IMR-90 (cell line): ENCODE results near the gene HEXIM1. TPM values are rescaled to one million over a fixed set of nuclear protein-coding genes. Genes with fewer than 3 reads are reported as not detected.
A peak's percentile ranks its signal among the peaks of the same experiment; 100 is the strongest.

Experiments
- ATAC-seq: fragments of 200-7000 bp; cut with Tn5 transposase; 2 replicates; pipeline ENCODE4 v1.9.1; 2020; ENCODE audit warnings: low read depth, mild to moderate bottlenecking, moderate library complexity
- BruUV-seq: library from RNA; stranded (reverse); fragments of 400-500 nt; replicated peaks from 2 replicates; lab custom pipeline; 2021; lab: Mats Ljungman, UMichigan
- CTCF ChIA-PET: fragments of 300-600 bp; formaldehyde crosslinking; extraction: SDS; loops from one replicate; lab custom pipeline; 2021; ENCODE audit warnings: antibody characterized with exemption; lab: Yijun Ruan, JAX
- POLR2A ChIA-PET: fragments of 300-600 bp; sonication (Branson Sonifier 250); formaldehyde crosslinking; loops from one replicate; lab custom pipeline; 2022; ENCODE audit warnings: antibody characterized with exemption; ENCODE audit not compliant: unreplicated experiment; lab: Charles Lee
- DNase-seq: peaks from one replicate; pipeline ENCODE4 v3.0.0; 2013
- H2AFZ ChIP-seq: replicated peaks from 2 replicates; pipeline ENCODE3; 2013; ENCODE audit warnings: low read length, mild to moderate bottlenecking; ENCODE audit not compliant: poor library complexity
- H2AK5ac ChIP-seq: 2 replicates; pipeline ENCODE4 v1.6.1; 2013; ENCODE audit warnings: low read depth, low read length, inconsistent platforms
- H2AK9ac ChIP-seq: replicated peaks from 2 replicates; pipeline ENCODE3; 2013; ENCODE audit warnings: mild to moderate bottlenecking, low read depth, low read length, moderate library complexity; ENCODE audit not compliant: poor library complexity
- H2BK120ac ChIP-seq: 2 replicates; pipeline ENCODE4 v1.6.1; 2013; ENCODE audit warnings: low read depth, low read length, inconsistent platforms
- H2BK15ac ChIP-seq: 3 replicates; pipeline ENCODE4 v1.6.1; 2013; ENCODE audit warnings: low read depth, low read length, inconsistent platforms
- H2BK20ac ChIP-seq: 2 replicates; pipeline ENCODE4 v1.6.1; 2013; ENCODE audit warnings: low read depth, mild to moderate bottlenecking, inconsistent platforms, low read length, moderate library complexity
- H2BK5ac ChIP-seq: 2 replicates; pipeline ENCODE4 v1.6.1; 2013; ENCODE audit warnings: mild to moderate bottlenecking, low read depth, low read length, inconsistent platforms; ENCODE audit not compliant: poor library complexity, severe bottlenecking
- H3K14ac ChIP-seq: replicated peaks from 2 replicates; pipeline ENCODE4 v1.6.1; 2013; ENCODE audit warnings: low read depth, low read length, inconsistent platforms
- H3K18ac ChIP-seq: 2 replicates; pipeline ENCODE4 v1.6.1; 2013; ENCODE audit warnings: low read depth, low read length, control low read depth
- H3K23ac ChIP-seq: 2 replicates; pipeline ENCODE4 v1.6.1; 2013; ENCODE audit warnings: low read depth, low read length, inconsistent platforms
- H3K27ac ChIP-seq: 2 replicates; pipeline ENCODE4 v1.5.1; 2013; ENCODE audit warnings: mild to moderate bottlenecking, control low read depth, low read length; ENCODE audit not compliant: insufficient read depth
- H3K27me3 ChIP-seq: 2 replicates; pipeline ENCODE4 v1.6.1; 2013; ENCODE audit warnings: low read length; ENCODE audit not compliant: control insufficient read depth, insufficient read depth
- H3K36me3 ChIP-seq: 2 replicates; pipeline ENCODE4 v1.6.1; 2013; ENCODE audit warnings: low read length, mixed read lengths; ENCODE audit not compliant: control insufficient read depth, insufficient read depth
- H3K4ac ChIP-seq: 2 replicates; pipeline ENCODE4 v1.6.1; 2013; ENCODE audit warnings: low read depth, low read length, inconsistent platforms
- H3K4me1 ChIP-seq: 2 replicates; pipeline ENCODE4 v1.6.1; 2013; ENCODE audit warnings: low read length, mixed read lengths; ENCODE audit not compliant: control insufficient read depth, insufficient read depth
- H3K4me2 ChIP-seq: 2 replicates; pipeline ENCODE4 v1.6.1; 2013; ENCODE audit warnings: low read depth, mild to moderate bottlenecking, control low read depth, low read length, moderate library complexity
- H3K4me3 ChIP-seq: 2 replicates; pipeline ENCODE4 v1.5.1; 2013; ENCODE audit warnings: low read depth, mild to moderate bottlenecking, control low read depth, low read length, moderate library complexity; ENCODE audit not compliant: insufficient read depth
- H3K56ac ChIP-seq: 2 replicates; pipeline ENCODE4 v1.6.1; 2013; ENCODE audit warnings: low read length, inconsistent platforms; ENCODE audit not compliant: insufficient read depth; ENCODE audit errors: extremely low read depth
- H3K79me1 ChIP-seq, 2 experiments: 2 replicates each; pipeline ENCODE4 v1.6.1; 2013; ENCODE audit warnings: low read length in 2 of 2, inconsistent platforms in 1 of 2, low read depth in 1 of 2
- H3K9ac ChIP-seq: 2 replicates; pipeline ENCODE4 v1.6.1; 2013; ENCODE audit warnings: low read depth, low read length, control low read depth
- H3K9me1 ChIP-seq: 2 replicates; pipeline ENCODE4 v1.6.1; 2013; ENCODE audit warnings: low read length, inconsistent platforms; ENCODE audit not compliant: insufficient read depth
- H3K9me3 ChIP-seq: 2 replicates; pipeline ENCODE4 v1.6.1; 2013; ENCODE audit warnings: low read length; ENCODE audit not compliant: control insufficient read depth, insufficient read depth
- H4K20me1 ChIP-seq: 2 replicates; pipeline ENCODE4 v1.6.1; 2013; ENCODE audit warnings: low read length, inconsistent platforms; ENCODE audit not compliant: insufficient read depth
- H4K5ac ChIP-seq: 2 replicates; pipeline ENCODE4 v1.6.1; 2013; ENCODE audit warnings: mild to moderate bottlenecking, low read depth, low read length, control low read depth
- H4K8ac ChIP-seq, 2 experiments: 2 replicates each; pipeline ENCODE4 v1.6.1; 2013; ENCODE audit warnings: low read depth in 2 of 2, low read length in 2 of 2, control low read depth in 1 of 2, inconsistent platforms in 1 of 2
- H4K91ac ChIP-seq: 2 replicates; pipeline ENCODE4 v1.6.1; 2013; ENCODE audit warnings: low read depth, low read length, inconsistent platforms; ENCODE audit not compliant: insufficient read depth
- BHLHE40 ChIP-seq: fragments of 150-350 bp; IDR thresholded peaks from 2 replicates; pipeline ENCODE4 v1.6.1; 2016; ENCODE audit warnings: mild to moderate bottlenecking, low read depth, low read length
- FOS ChIP-seq: fragments of 150-350 bp; IDR thresholded peaks from 2 replicates; pipeline ENCODE4 v1.6.1; 2016; ENCODE audit warnings: low read depth, low read length
- MAFK ChIP-seq: IDR thresholded peaks from 2 replicates; pipeline ENCODE4 v1.6.1; 2012; ENCODE audit warnings: low read depth, low read length, improper control_type of control experiment
- MXI1 ChIP-seq: IDR thresholded peaks from 2 replicates; pipeline ENCODE4 v1.6.1; 2012; ENCODE audit warnings: low read depth, mild to moderate bottlenecking, low read length, moderate library complexity, borderline replicate concordance
- NFE2L2 ChIP-seq: fragments of 150-350 bp; IDR thresholded peaks from 2 replicates; pipeline ENCODE4 v1.6.1; 2016; ENCODE audit warnings: low read depth, mild to moderate bottlenecking, low read length
- POLR2A ChIP-seq: IDR thresholded peaks from 2 replicates; pipeline ENCODE4 v1.6.1; 2012; ENCODE audit warnings: mild to moderate bottlenecking, low read depth, low read length
- RCOR1 ChIP-seq: IDR thresholded peaks from 2 replicates; pipeline ENCODE4 v1.6.1; 2012; ENCODE audit warnings: mild to moderate bottlenecking, low read length, improper control_type of control experiment; ENCODE audit not compliant: insufficient replicate concordance
- RFX5 ChIP-seq: IDR thresholded peaks from 2 replicates; pipeline ENCODE4 v1.8.0; 2012; ENCODE audit warnings: low read depth, mild to moderate bottlenecking, low read length, moderate library complexity
- USF2 ChIP-seq: fragments of 150-350 bp; IDR thresholded peaks from 2 replicates; pipeline ENCODE4 v1.6.1; 2017; ENCODE audit warnings: mild to moderate bottlenecking, antibody characterized with exemption, low read length, low read depth
- WGBS, 2 experiments: methylation state at CpG; one replicate each; pipeline versions ENCODE4 v1.1.5 to v1.1.7; 2013; ENCODE audit warnings: missing lambda C conversion rate in 2 of 2; ENCODE audit not compliant: insufficient read length in 1 of 2; ENCODE audit errors: extremely low coverage in 2 of 2; 5-methylcytosine and 5-hydroxymethylcytosine counted together
- dilution Hi-C: fragments of 300-500 bp; cut with HindIII; formaldehyde crosslinking; loops from one replicate; pipeline ENCODE4 v1.14.3; 2018; ENCODE audit warnings: low sequenced_read_pairs; ENCODE audit not compliant: unreplicated experiment
- in situ Hi-C: fragments of 300-500 bp; cut with MboI; formaldehyde crosslinking; loops from 3 replicates; pipeline ENCODE4 v1.14.3; 2019; ENCODE audit warnings: low sequenced_read_pairs, inconsistent platforms, mixed read lengths
- intact Hi-C: fragments of 100-400 bp; cut with micrococcal nuclease; formaldehyde crosslinking; loops from 2 replicates; pipeline ENCODE4 v1.10.0; 2022
- polyA plus RNA-seq, 3 experiments: library from polyadenylated mRNA; depleted of rRNA; stranded (reverse); fragments of >200 nt; gene quantifications; 2 replicates each; pipeline ENCODE4 v1.2.3, GENCODE V29; 2012; ENCODE audit warnings: low replicate concordance in 1 of 3
- total RNA-seq: library from RNA; depleted of rRNA; stranded (reverse); fragments of >200 nt; gene quantifications from 2 replicates; pipeline ENCODE4 v1.2.3, GENCODE V29; 2012
- TF ChIP-seq, protein P1 (sequence below): fragments of 150-350 bp; IDR thresholded peaks from 2 replicates; pipeline ENCODE4 v1.6.1; 2016; ENCODE audit warnings: low read depth, mild to moderate bottlenecking, low read length, moderate library complexity, borderline replicate concordance

Gene HEXIM1
- total and polyA plus RNA-seq, 2 of the 4 experiments (the other 2 are of a cell fraction): 5.9 to 14.5 TPM

DNA sequence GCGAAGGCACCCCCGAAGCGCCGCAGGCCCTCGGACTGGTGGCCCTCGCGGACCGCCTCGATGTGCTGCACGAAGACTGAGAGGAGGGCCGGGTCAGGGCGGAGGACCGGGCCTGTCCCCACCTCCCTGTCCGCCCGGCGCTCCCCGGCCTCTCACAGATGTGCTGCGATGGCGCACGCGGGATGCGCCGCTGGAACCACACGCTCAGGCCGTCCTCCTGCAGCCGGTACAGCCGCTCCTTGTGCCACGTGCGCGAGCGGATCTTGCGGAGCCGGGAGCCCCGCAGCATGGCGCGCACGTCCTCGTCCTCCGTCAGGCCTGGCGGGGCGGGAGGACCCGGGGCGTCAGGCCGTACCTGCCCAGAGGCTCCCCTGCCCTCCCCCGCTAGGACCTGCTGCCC, 27.2 kb upstream of the HEXIM1 start:
- WGBS, 2 experiments: 73% methylated on average over 40 of the region's 45 CpGs; no CpG with 5 or more reads in 1 of the 2 experiments
- no peak overlapping the region for H2BK15ac ChIP-seq
- no peak overlapping the region for H4K91ac ChIP-seq
- H2BK120ac ChIP-seq: no peak overlapping the region
- in situ Hi-C loops: no loop called here
- no peak overlapping the region for H3K4me2 ChIP-seq
- no peak overlapping the region for H3K14ac ChIP-seq
- no TSS peak for BruUV-seq
- no peaks in the 10 kb centered on the region for H3K9me3 ChIP-seq
- no peak overlapping the region for H2BK5ac ChIP-seq
- H3K23ac ChIP-seq: no peak overlapping the region
- H2AFZ ChIP-seq: no peak overlapping the region
- CTCF ChIA-PET: no interaction called here
- ATAC-seq: no peak
- dilution Hi-C loops: no loop called here
- H3K36me3 ChIP-seq: peaks cover 24% of the 10 kb centered on the region; the same call in 1 of the 2 replicates
- DNase-seq: no peak
- peaks cover 22% of the 10 kb centered on the region for H3K9me1 ChIP-seq
- POLR2A ChIA-PET: no interaction called here
- no peak overlapping the region for H3K4ac ChIP-seq
- no peak overlapping the region for H3K27ac ChIP-seq
- no peak for TF ChIP-seq RFX5
- TF ChIP-seq BHLHE40: no peak
- no peak for TF ChIP-seq POLR2A
- TF ChIP-seq, protein P1, sequence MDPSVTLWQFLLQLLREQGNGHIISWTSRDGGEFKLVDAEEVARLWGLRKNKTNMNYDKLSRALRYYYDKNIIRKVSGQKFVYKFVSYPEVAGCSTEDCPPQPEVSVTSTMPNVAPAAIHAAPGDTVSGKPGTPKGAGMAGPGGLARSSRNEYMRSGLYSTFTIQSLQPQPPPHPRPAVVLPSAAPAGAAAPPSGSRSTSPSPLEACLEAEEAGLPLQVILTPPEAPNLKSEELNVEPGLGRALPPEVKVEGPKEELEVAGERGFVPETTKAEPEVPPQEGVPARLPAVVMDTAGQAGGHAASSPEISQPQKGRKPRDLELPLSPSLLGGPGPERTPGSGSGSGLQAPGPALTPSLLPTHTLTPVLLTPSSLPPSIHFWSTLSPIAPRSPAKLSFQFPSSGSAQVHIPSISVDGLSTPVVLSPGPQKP: no peak
- TF ChIP-seq NFE2L2: no peak
- no peak for TF ChIP-seq FOS
- no peak for TF ChIP-seq RCOR1
- no peak for TF ChIP-seq USF2
- TF ChIP-seq MXI1: no peak
- TF ChIP-seq MAFK: no peak
- H2AK5ac ChIP-seq: 0 out of 2 replicates have a peak overlapping the region, but pooled peaks have one; percentile 10
- no peak overlapping the region for H4K5ac ChIP-seq
- peaks cover 21% of the 10 kb centered on the region for H3K4me1 ChIP-seq
- no peak overlapping the region for H3K56ac ChIP-seq
- H3K9ac ChIP-seq: no peak overlapping the region
- no peaks in the 10 kb centered on the region for H4K20me1 ChIP-seq
- H4K8ac ChIP-seq: no peak overlapping the region
- intact Hi-C loops: no loop called here
- no peak overlapping the region for H3K4me3 ChIP-seq
- H2AK9ac ChIP-seq: peak overlapping the region; percentile 11
- no peaks in the 10 kb centered on the region for H3K27me3 ChIP-seq
- H3K79me1 ChIP-seq: peaks cover 35 to 46% of the 10 kb centered on the region in 2 experiments
- H3K18ac ChIP-seq: no peak overlapping the region
- H2BK20ac ChIP-seq: no peak overlapping the region
